Measurements from ENCODE around the gene LUZP4.
A peak's percentile ranks its signal among the peaks of the same experiment; 100 is the strongest.
"Not testable (repeated sequence)": the region's sequence is repeated elsewhere in the genome, so short reads cannot be mapped to it uniquely, and the experiment has no call there.

The LUZP4 gene

GRCh38 chrX:115289465-115289864 lies at the start of gene LUZP4:
LUZP4 (plus strand) TSS chrX:115289715; CDS start chrX:115289760, 45 bp downstream.
- DNase-seq: no peak

- DNase-seq: no peak
These were observed 37.9 kb upstream of the LUZP4 start for GRCh38 chrX:115251458-115252233.

- DNase-seq: no peak
These were observed 34.5 kb upstream of the LUZP4 start for GRCh38 chrX:115255003-115255402.

- no peak for DNase-seq
These were observed 31.8 kb upstream of the LUZP4 start for GRCh38 chrX:115257711-115258110.

GRCh38 chrX:115259238-115259875 lies 30.2 kb upstream of the LUZP4 start:
- DNase-seq: no peak

- no peak for DNase-seq
These were observed 29.2 kb upstream of the LUZP4 start for GRCh38 chrX:115260330-115260729.

GRCh38 chrX:115261148-115261547 lies 28.4 kb upstream of the LUZP4 start:
- DNase-seq: no peak

GRCh38 chrX:115264009-115264408 lies 25.5 kb upstream of the LUZP4 start:
- no peak for DNase-seq

GRCh38 chrX:115266300-115266699 lies 23.2 kb upstream of the LUZP4 start:
- DNase-seq: no peak

GRCh38 chrX:115268421-115268820 lies 21.1 kb upstream of the LUZP4 start:
- peak; percentile 52 for DNase-seq

- DNase-seq: no peak
These were observed 20.3 kb upstream of the LUZP4 start for GRCh38 chrX:115269051-115269683.

- DNase-seq: no peak
These were observed 4.6 kb upstream of the LUZP4 start for GRCh38 chrX:115284877-115285276.

GRCh38 chrX:115297189-115297588 lies 7.7 kb downstream of the LUZP4 start:
- no peak for DNase-seq

GRCh38 chrX:115311139-115311538 lies 21.6 kb downstream of the LUZP4 start:
- no peak for DNase-seq

GRCh38 chrX:115311601-115312001 lies 22.1 kb downstream of the LUZP4 start:
- DNase-seq: no peak

GRCh38 chrX:115318139-115318538 lies 28.6 kb downstream of the LUZP4 start:
- DNase-seq: no peak

- DNase-seq: no peak
These were observed 32.9 kb downstream of the LUZP4 start for GRCh38 chrX:115322375-115322774.

- no peak for DNase-seq
These were observed 34.7 kb downstream of the LUZP4 start for GRCh38 chrX:115324194-115324593.

GRCh38 chrX:115329282-115329681 lies 39.8 kb downstream of the LUZP4 start:
- DNase-seq: not testable (repeated sequence)

- DNase-seq: peak; percentile 80
These were observed 41.1 kb downstream of the LUZP4 start for GRCh38 chrX:115330498-115331168.

GRCh38 chrX:115332832-115333231 lies 43.3 kb downstream of the LUZP4 start:
- no peak for DNase-seq

- no peak for DNase-seq
These were observed 43.9 kb downstream of the LUZP4 start for GRCh38 chrX:115333446-115333845.

- DNase-seq: no peak
These were observed 48.1 kb downstream of the LUZP4 start for GRCh38 chrX:115337491-115338144.
